Loucy (cell line): Measurements from ENCODE around the gene TGFBRAP1.

ENCODE experiments used
- H2AFZ ChIP-seq: fragments of 200-600 bp; sonication (generic); 2 replicates; pipeline ENCODE4 v1.6.0; 2016; ENCODE audit warnings: antibody characterized with exemption, mild to moderate bottlenecking, low read length, moderate library complexity
- H3F3A ChIP-seq: fragments of 200-600 bp; 2 replicates; pipeline ENCODE4 v1.6.0; 2016; ENCODE audit warnings: antibody characterized with exemption, low read depth, mild to moderate bottlenecking
- H3K27me3 ChIP-seq: fragments of 200-600 bp; sonication (generic); 2 replicates; pipeline ENCODE4 v1.6.1; 2014; ENCODE audit warnings: low read length, mild to moderate bottlenecking; ENCODE audit not compliant: insufficient read depth, poor library complexity, severe bottlenecking
- H3K36me3 ChIP-seq: fragments of 200-600 bp; sonication (generic); 2 replicates; pipeline ENCODE4 v1.6.1; 2016; ENCODE audit warnings: low read length; ENCODE audit not compliant: insufficient read depth
- H3K4me1 ChIP-seq: fragments of 200-600 bp; sonication (generic); 2 replicates; pipeline ENCODE4 v1.5.1; 2014; ENCODE audit warnings: low read length, mild to moderate bottlenecking; ENCODE audit not compliant: insufficient read depth, poor library complexity, severe bottlenecking
- H3K4me2 ChIP-seq: fragments of 200-600 bp; sonication (generic); 2 replicates; pipeline ENCODE4 v1.6.0; 2014; ENCODE audit warnings: antibody characterized with exemption, low read length, low read depth, mild to moderate bottlenecking; ENCODE audit not compliant: poor library complexity, severe bottlenecking
- H3K4me3 ChIP-seq: fragments of 200-600 bp; sonication (generic); 2 replicates; pipeline ENCODE4 v1.5.1; 2014; ENCODE audit warnings: low read length, mild to moderate bottlenecking, mixed read lengths; ENCODE audit not compliant: poor library complexity, severe bottlenecking
- H3K79me2 ChIP-seq: fragments of 200-600 bp; sonication (generic); 2 replicates; pipeline ENCODE4 v1.6.1; 2014; ENCODE audit warnings: low read length; ENCODE audit not compliant: insufficient read depth
- H3K9ac ChIP-seq: fragments of 200-600 bp; sonication (generic); 2 replicates; pipeline ENCODE4 v1.6.0; 2014; ENCODE audit warnings: mild to moderate bottlenecking, low read depth, low read length, moderate library complexity; ENCODE audit not compliant: poor library complexity, severe bottlenecking
- H3K9me2 ChIP-seq: fragments of 200-600 bp; sonication (generic); replicated peaks from 2 replicates; pipeline ENCODE4 v1.6.1; 2016; ENCODE audit warnings: low read depth, low read length, mixed read lengths
- H3K9me3 ChIP-seq: fragments of 200-600 bp; sonication (generic); 2 replicates; pipeline ENCODE4 v1.6.1; 2014; ENCODE audit warnings: mild to moderate bottlenecking, antibody characterized with exemption, low read length, low read depth; ENCODE audit not compliant: insufficient read depth
- H4K20me1 ChIP-seq: fragments of 200-600 bp; sonication (generic); 2 replicates; pipeline ENCODE4 v1.6.0; 2014; ENCODE audit warnings: antibody characterized with exemption, low read length, mild to moderate bottlenecking; ENCODE audit not compliant: insufficient read depth, poor library complexity, severe bottlenecking
- EZH2phosphoT487 ChIP-seq: fragments of 200-600 bp; IDR thresholded peaks from 2 replicates; pipeline ENCODE4 v1.6.1; 2018; ENCODE audit warnings: antibody characterized with exemption, mild to moderate bottlenecking, moderate library complexity, borderline replicate concordance
- TF ChIP-seq, protein P1 (sequence below): fragments of 200-600 bp; sonication (generic); conservative IDR thresholded peaks from 2 replicates; pipeline ENCODE4 v1.5.1; 2014; ENCODE audit warnings: mild to moderate bottlenecking, antibody characterized with exemption, low read length

Gene TGFBRAP1

DNA sequence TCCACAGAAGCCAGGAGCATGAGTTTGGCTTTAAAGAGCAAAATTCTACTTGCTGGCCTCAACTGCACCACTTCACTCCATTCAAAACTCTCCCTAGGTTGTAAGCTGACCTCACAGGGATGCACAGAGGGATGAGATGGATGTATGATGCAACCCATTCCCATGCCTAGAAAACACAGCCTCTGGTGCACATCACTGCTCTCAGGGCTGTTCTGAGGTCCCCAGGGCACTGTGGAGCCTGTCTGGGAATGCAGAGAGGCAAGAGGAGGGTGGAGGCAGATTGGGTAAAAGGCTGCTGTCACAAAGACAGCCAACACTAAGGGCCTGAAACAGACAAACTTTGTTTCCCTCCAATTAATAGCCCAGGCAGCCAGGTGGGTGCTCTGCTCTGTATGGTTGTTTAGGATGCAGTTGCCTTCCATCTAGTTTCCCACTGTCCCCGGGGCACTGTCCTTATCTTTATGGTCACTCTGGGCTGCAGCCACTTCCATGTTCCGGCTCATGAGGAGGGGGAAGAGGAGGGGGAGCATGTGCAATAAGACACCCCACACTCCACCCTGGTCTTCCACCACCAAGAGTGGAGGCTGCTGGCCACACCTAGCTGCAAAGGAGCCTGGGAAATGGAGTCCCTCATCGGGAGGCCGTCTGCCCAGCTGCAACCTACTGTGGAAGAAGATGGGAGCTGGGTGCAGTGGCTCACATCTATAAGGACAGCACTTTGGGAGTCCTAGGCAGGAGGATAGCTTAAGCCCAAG is 81.0 kb downstream of the TGFBRAP1 start:
- H3K27me3 ChIP-seq = no peaks in the 10 kb centered on the region
- no peak overlapping the region for H3K4me3 ChIP-seq
- H3K4me1 ChIP-seq = no peaks in the 10 kb centered on the region
- no peaks in the 10 kb centered on the region for H3F3A ChIP-seq
- H4K20me1 ChIP-seq = no peaks in the 10 kb centered on the region
- no peaks in the 10 kb centered on the region for H3K9me2 ChIP-seq
- no peaks in the 10 kb centered on the region for H3K36me3 ChIP-seq
- TF ChIP-seq, protein P1, sequence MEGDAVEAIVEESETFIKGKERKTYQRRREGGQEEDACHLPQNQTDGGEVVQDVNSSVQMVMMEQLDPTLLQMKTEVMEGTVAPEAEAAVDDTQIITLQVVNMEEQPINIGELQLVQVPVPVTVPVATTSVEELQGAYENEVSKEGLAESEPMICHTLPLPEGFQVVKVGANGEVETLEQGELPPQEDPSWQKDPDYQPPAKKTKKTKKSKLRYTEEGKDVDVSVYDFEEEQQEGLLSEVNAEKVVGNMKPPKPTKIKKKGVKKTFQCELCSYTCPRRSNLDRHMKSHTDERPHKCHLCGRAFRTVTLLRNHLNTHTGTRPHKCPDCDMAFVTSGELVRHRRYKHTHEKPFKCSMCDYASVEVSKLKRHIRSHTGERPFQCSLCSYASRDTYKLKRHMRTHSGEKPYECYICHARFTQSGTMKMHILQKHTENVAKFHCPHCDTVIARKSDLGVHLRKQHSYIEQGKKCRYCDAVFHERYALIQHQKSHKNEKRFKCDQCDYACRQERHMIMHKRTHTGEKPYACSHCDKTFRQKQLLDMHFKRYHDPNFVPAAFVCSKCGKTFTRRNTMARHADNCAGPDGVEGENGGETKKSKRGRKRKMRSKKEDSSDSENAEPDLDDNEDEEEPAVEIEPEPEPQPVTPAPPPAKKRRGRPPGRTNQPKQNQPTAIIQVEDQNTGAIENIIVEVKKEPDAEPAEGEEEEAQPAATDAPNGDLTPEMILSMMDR = no peak
- no peak for TF ChIP-seq EZH2phosphoT487
- no peak overlapping the region for H2AFZ ChIP-seq
- no peaks in the 10 kb centered on the region for H3K9me3 ChIP-seq
- H3K9ac ChIP-seq = no peak overlapping the region
- H3K4me2 ChIP-seq = no peak overlapping the region
- H3K79me2 ChIP-seq = no peaks in the 10 kb centered on the region

DNA sequence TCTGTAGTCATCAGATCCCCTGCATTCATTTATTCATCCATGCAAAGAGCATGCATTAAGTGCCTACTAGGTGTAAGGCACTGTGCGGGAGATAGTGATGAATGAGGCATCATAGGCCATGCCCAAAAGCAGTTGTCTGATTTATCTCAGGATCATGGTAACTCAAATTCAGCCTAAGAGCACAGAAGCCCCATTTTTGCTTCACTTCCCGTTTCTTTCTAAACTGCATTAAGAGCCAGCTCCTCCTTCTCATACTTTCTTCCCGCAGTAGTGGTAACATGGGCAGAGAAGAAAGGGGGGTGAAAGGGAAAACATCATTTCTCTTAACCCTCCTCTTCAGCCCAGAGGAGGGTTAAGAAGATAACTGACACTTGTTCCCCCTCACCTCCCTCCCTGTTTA is 85.1 kb downstream of the TGFBRAP1 start:
- H3K4me1 ChIP-seq = no peaks in the 10 kb centered on the region
- H3K4me2 ChIP-seq = no peak overlapping the region
- H3K27me3 ChIP-seq = no peaks in the 10 kb centered on the region
- no peak overlapping the region for H3K4me3 ChIP-seq
- H3K36me3 ChIP-seq = no peaks in the 10 kb centered on the region
- H3F3A ChIP-seq = no peaks in the 10 kb centered on the region
- H4K20me1 ChIP-seq = no peaks in the 10 kb centered on the region
- H3K79me2 ChIP-seq = no peaks in the 10 kb centered on the region
- H3K9ac ChIP-seq = no peak overlapping the region
- TF ChIP-seq EZH2phosphoT487 = no peak
- TF ChIP-seq, protein P1 = no peak
- H3K9me3 ChIP-seq = no peaks in the 10 kb centered on the region
- H3K9me2 ChIP-seq = no peaks in the 10 kb centered on the region
- H2AFZ ChIP-seq = no peak overlapping the region

DNA sequence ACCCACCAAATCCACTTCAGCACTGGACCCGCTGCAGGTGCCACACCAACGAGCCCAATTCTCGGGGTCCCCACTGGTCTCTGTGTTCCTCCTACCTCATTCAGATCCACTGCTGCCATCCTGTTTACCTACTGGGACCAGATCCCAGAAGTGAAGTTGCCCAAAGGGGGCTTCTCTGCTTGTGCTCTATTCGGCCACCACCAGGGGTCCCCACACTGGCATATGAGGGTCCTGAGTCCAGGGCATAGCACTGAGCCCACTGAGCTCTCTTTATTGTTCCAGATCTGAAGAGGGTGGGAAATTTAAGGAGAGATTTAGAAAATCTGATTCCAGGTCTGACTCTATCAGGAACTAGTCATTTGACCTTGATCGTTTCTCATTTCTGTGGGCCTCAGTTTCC is 85.6 kb downstream of the TGFBRAP1 start:
- Histone ChIP-seq H3K9me2 (no peaks in the 10 kb centered on the region), H3K9ac (no peak overlapping the region), H3K4me2 (no peak overlapping the region), H2AFZ (no peak overlapping the region), H3K27me3 (no peaks in the 10 kb centered on the region), H3K4me3 (no peak overlapping the region), H3K4me1 (no peaks in the 10 kb centered on the region), H3K36me3 (no peaks in the 10 kb centered on the region), H4K20me1 (no peaks in the 10 kb centered on the region), H3K9me3 (no peaks in the 10 kb centered on the region), H3F3A (no peaks in the 10 kb centered on the region), H3K79me2 (no peaks in the 10 kb centered on the region)
- no peak for TF ChIP-seq EZH2phosphoT487
- TF ChIP-seq, protein P1 = peak; percentile 78
